H1 (cell line): ENCODE results near the gene PBX3. TPM values are rescaled to one million over a fixed set of nuclear protein-coding genes. Genes with fewer than 3 reads are reported as not detected.

Source experiments
- CTCF ChIA-PET: fragments of 300-600 bp; sonication (Branson Sonifier 250); formaldehyde crosslinking; loops from one replicate; lab custom pipeline; 2021; ENCODE audit not compliant: partially characterized antibody; lab: Charles Lee
- POLR2A ChIA-PET: fragments of 300-600 bp; sonication (Branson Sonifier 250); formaldehyde crosslinking; loops from one replicate; lab custom pipeline; 2021; ENCODE audit warnings: inconsistent platforms; ENCODE audit not compliant: partially characterized antibody; lab: Charles Lee
- DNase-seq, 2 experiments: peaks; one replicate each; pipeline versions ENCODE4 v3.0.0 to v3.0.0-alpha.2; 2010 to 2022; ENCODE audit warnings: low spot score in 2 of 2, low read depth in 1 of 2, mixed read lengths in 1 of 2
- FAIRE-seq: peaks from 2 replicates; lab custom pipeline; 2011; peaks lifted over from hg19 to GRCh38; lab: Jason Lieb, UNC
- H2AFZ ChIP-seq: 2 replicates; pipeline ENCODE4 v1.8.1; 2012; ENCODE audit warnings: low read length, inconsistent platforms
- H2AK5ac ChIP-seq: 2 replicates; pipeline ENCODE4 v1.6.1; 2013; ENCODE audit warnings: low read depth, low read length
- H2BK120ac ChIP-seq: replicated peaks from 2 replicates; pipeline ENCODE3; 2013; ENCODE audit warnings: low read depth, low read length, inconsistent platforms
- H2BK12ac ChIP-seq: 2 replicates; pipeline ENCODE4 v1.6.1; 2013; ENCODE audit warnings: low read depth, low read length
- H2BK15ac ChIP-seq: 2 replicates; pipeline ENCODE4 v1.6.1; 2013; ENCODE audit warnings: low read length
- H2BK20ac ChIP-seq: 2 replicates; pipeline ENCODE4 v1.6.1; 2013; ENCODE audit warnings: low read length
- H2BK5ac ChIP-seq: 2 replicates; pipeline ENCODE4 v1.6.1; 2013; ENCODE audit warnings: low read depth, low read length
- H3K14ac ChIP-seq: 2 replicates; pipeline ENCODE4 v1.6.1; 2013; ENCODE audit warnings: inconsistent platforms; ENCODE audit not compliant: insufficient read length
- H3K18ac ChIP-seq: 2 replicates; pipeline ENCODE4 v1.6.1; 2013; ENCODE audit warnings: low read length; ENCODE audit errors: extremely low read depth
- H3K23ac ChIP-seq: 2 replicates; pipeline ENCODE4 v1.6.1; 2013; ENCODE audit warnings: inconsistent platforms; ENCODE audit not compliant: insufficient read length
- H3K23me2 ChIP-seq: 2 replicates; pipeline ENCODE4 v1.6.1; 2013; ENCODE audit warnings: low read depth, low read length
- H3K27ac ChIP-seq: 2 replicates; pipeline ENCODE4 v1.6.1; 2011; ENCODE audit warnings: low read depth, low read length, inconsistent platforms
- H3K27me3 ChIP-seq, 4 experiments: replicated peaks in 1 of 4; 1 replicate in 1 of 4; 2 replicates in 3 of 4; pipeline versions ENCODE4 v1.6.1 to v1.8.1; 2011 to 2013; ENCODE audit warnings: low read length in 3 of 4, mild to moderate bottlenecking in 3 of 4, inconsistent platforms in 2 of 4, mixed read lengths in 2 of 4, moderate library complexity in 1 of 4; ENCODE audit not compliant: control insufficient read depth in 3 of 4, insufficient read depth in 3 of 4; ENCODE audit errors: extremely low read depth in 1 of 4
- H3K36me3 ChIP-seq, 4 experiments: 2 replicates each; pipeline versions ENCODE4 v1.6.1 to v1.8.1; 2011 to 2013; ENCODE audit warnings: mild to moderate bottlenecking in 4 of 4, low read length in 3 of 4, moderate library complexity in 2 of 4, control low read depth in 1 of 4, inconsistent platforms in 1 of 4; ENCODE audit not compliant: insufficient read depth in 4 of 4, control insufficient read depth in 2 of 4
- H3K4ac ChIP-seq: replicated peaks from 2 replicates; pipeline ENCODE3; 2013; ENCODE audit warnings: low read length, low read depth, mixed read lengths, inconsistent platforms; ENCODE audit not compliant: insufficient read length
- H3K4me1 ChIP-seq, 4 experiments: replicated peaks in 1 of 4; 1 replicate in 1 of 4; 2 replicates in 3 of 4; pipeline versions ENCODE4 v1.6.1 to v1.8.1; 2011 to 2013; ENCODE audit warnings: low read length in 3 of 4, inconsistent platforms in 2 of 4, mixed read lengths in 1 of 4; ENCODE audit not compliant: insufficient read depth in 4 of 4, control insufficient read depth in 3 of 4
- H3K4me2 ChIP-seq, 2 experiments: 2 replicates each; pipeline versions ENCODE4 v1.6.1 to v1.8.1; 2011 to 2013; ENCODE audit warnings: low read depth in 2 of 2, low read length in 2 of 2, control low read depth in 1 of 2, inconsistent platforms in 1 of 2, mild to moderate bottlenecking in 1 of 2; ENCODE audit not compliant: insufficient read depth in 1 of 2
- H3K4me3 ChIP-seq, 4 experiments: fragments of 200-600, 300-600 bp in 1 of 4; sonication (generic), shearing (Covaris generic), sonication (Bioruptor Twin) in 1 of 4; 2 replicates each; pipeline versions ENCODE4 v1.5.1 to v1.8.1; 2011 to 2016; ENCODE audit warnings: low read length in 4 of 4, low read depth in 3 of 4, control low read depth in 2 of 4, inconsistent platforms in 2 of 4, mild to moderate bottlenecking in 2 of 4, mixed read lengths in 1 of 4, moderate library complexity in 1 of 4; ENCODE audit not compliant: insufficient read depth in 2 of 4; ENCODE audit errors: extremely low read depth in 1 of 4
- H3K56ac ChIP-seq: replicated peaks from 2 replicates; pipeline ENCODE3; 2013; ENCODE audit warnings: low read depth, mild to moderate bottlenecking, mixed read lengths, low read length, inconsistent platforms; ENCODE audit not compliant: insufficient read length
- H3K79me1 ChIP-seq: 2 replicates; pipeline ENCODE4 v1.6.1; 2013; ENCODE audit warnings: low read depth, low read length, control low read depth
- H3K79me2 ChIP-seq, 2 experiments: 2 replicates each; pipeline versions ENCODE4 v1.6.1 to v1.8.1; 2012 to 2013; ENCODE audit warnings: low read length in 2 of 2, mild to moderate bottlenecking in 2 of 2, inconsistent platforms in 1 of 2; ENCODE audit not compliant: insufficient read depth in 2 of 2, control insufficient read depth in 1 of 2
- H3K9ac ChIP-seq, 4 experiments: replicated peaks in 1 of 4; 1 replicate in 1 of 4; 2 replicates in 3 of 4; pipeline versions ENCODE4 v1.6.1 to v1.8.1; 2011 to 2013; ENCODE audit warnings: low read depth in 3 of 4, low read length in 3 of 4, control low read depth in 2 of 4, mild to moderate bottlenecking in 2 of 4, moderate library complexity in 2 of 4, inconsistent platforms in 1 of 4; ENCODE audit errors: extremely low read depth in 1 of 4
- H3K9me3 ChIP-seq, 2 experiments: 2 replicates each; pipeline versions ENCODE4 v1.6.1 to v1.8.1; 2012 to 2013; ENCODE audit warnings: mild to moderate bottlenecking in 2 of 2, moderate library complexity in 2 of 2, control low read depth in 1 of 2, inconsistent platforms in 1 of 2, low read depth in 1 of 2, low read length in 1 of 2, mixed read lengths in 1 of 2; ENCODE audit not compliant: insufficient read depth in 2 of 2
- H4K20me1 ChIP-seq, 2 experiments: replicated peaks in 1 of 2; 2 replicates each; pipeline versions ENCODE3 to v1.8.1; 2011 to 2013; ENCODE audit warnings: inconsistent platforms in 2 of 2, low read length in 2 of 2, mild to moderate bottlenecking in 1 of 2; ENCODE audit not compliant: insufficient read depth in 2 of 2, control insufficient read depth in 1 of 2
- H4K5ac ChIP-seq: 2 replicates; pipeline ENCODE4 v1.6.1; 2013; ENCODE audit warnings: low read length, low read depth, mixed read lengths, inconsistent platforms; ENCODE audit not compliant: insufficient read length
- H4K8ac ChIP-seq: 2 replicates; pipeline ENCODE4 v1.8.0; 2013; ENCODE audit warnings: mild to moderate bottlenecking, moderate library complexity, low read length, inconsistent platforms; ENCODE audit not compliant: insufficient read depth; ENCODE audit errors: extremely low read depth
- H4K91ac ChIP-seq: replicated peaks from 2 replicates; pipeline ENCODE3; 2013; ENCODE audit warnings: low read length, mixed read lengths, inconsistent platforms; ENCODE audit not compliant: insufficient read length
- WGBS, 2 experiments: shearing (Covaris generic) in 1 of 2; methylation state at CpG; one replicate each; pipeline versions ENCODE4 v1.1.6 to v1.1.7; 2013 to 2015; ENCODE audit warnings: low lambda C conversion rate in 2 of 2, mixed read lengths in 2 of 2, inconsistent platforms in 1 of 2, low coverage in 1 of 2, missing lambda C conversion rate in 1 of 2; ENCODE audit not compliant: insufficient replicate concordance in 2 of 2, insufficient coverage in 1 of 2, insufficient read length in 1 of 2; ENCODE audit errors: extremely low coverage in 1 of 2, missing lambda C conversion rate in 1 of 2; 5-methylcytosine and 5-hydroxymethylcytosine counted together
- polyA plus RNA-seq, 7 experiments: library from polyadenylated mRNA; depleted of rRNA in 3 of 7; stranded (reverse) in 5 of 7; unstranded in 2 of 7; fragments of >200 nt in 5 of 7; fragments of 200-250 nt in 2 of 7; gene quantifications; 1 replicate in 5 of 7; 2 replicates in 1 of 7; 4 replicates in 1 of 7; pipeline versions ENCODE4 v1.2.1 to v1.2.3, GENCODE V29; 2011 to 2013; ENCODE audit warnings: missing spikeins in 2 of 7, mixed read lengths in 2 of 7
- total RNA-seq: library from RNA; stranded (reverse); fragmentation: NEBNext Ultra II Directional; extraction: Animal tissue kit (Norgen Biotek cat#: 25700); gene quantifications from 2 replicates; pipeline ENCODE4 v1.2.1, GENCODE V29; 2021

Gene PBX3
- total and polyA plus RNA-seq, 2 of the 8 experiments (the other 6 are each of a cell fraction or from before 2014, with no cell fraction given) = 22.7 to 44.3 TPM

DNA sequence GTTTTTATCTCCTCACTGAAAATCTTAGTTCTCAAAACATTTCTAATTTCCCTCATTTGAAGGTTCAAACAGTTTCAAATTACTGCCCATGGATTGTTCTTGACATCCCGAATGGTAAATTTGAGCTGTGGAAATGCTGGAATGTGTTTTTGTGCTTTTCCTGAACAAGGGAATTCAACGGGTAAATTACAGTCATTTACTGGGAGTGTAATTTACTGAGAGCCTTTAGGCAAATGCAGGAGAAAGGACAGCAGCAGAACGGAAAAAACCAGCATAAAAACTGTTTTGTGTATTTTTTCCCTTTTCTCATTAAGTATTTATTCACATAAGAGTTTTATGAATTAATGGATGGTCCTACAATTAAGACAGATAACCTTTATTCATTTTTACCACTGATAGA is 139.2 kb downstream of the PBX3 start:
- H2BK12ac ChIP-seq = no peak overlapping the region
- H3K4me2 ChIP-seq = no peak overlapping the region; a peak in 1 of 4 replicates
- no peak overlapping the region for H3K9ac ChIP-seq
- no peak overlapping the region for H3K18ac ChIP-seq
- H3K9me3 ChIP-seq = no peaks in the 10 kb centered on the region
- no peaks in the 10 kb centered on the region for H3K36me3 ChIP-seq
- H3K23me2 ChIP-seq = peaks cover 2% of the 10 kb centered on the region; the same call in 1 of the 2 replicates
- no peak overlapping the region for H4K8ac ChIP-seq
- 64% methylated on average over 3 of the region's 3 CpGs; no CpG with 5 or more reads in 1 of the 2 experiments for WGBS, 2 experiments
- H3K56ac ChIP-seq = no peak overlapping the region
- H2BK20ac ChIP-seq = no peak overlapping the region
- CTCF ChIA-PET = no interaction called here
- no peak overlapping the region for H3K27ac ChIP-seq
- no peak overlapping the region for H2AFZ ChIP-seq
- H3K79me1 ChIP-seq = no peaks in the 10 kb centered on the region
- H3K14ac ChIP-seq = no peak overlapping the region
- H2BK15ac ChIP-seq = no peak overlapping the region
- no peak overlapping the region for H3K4ac ChIP-seq
- DNase-seq = no peak
- H3K23ac ChIP-seq = no peak overlapping the region
- H3K27me3 ChIP-seq = no peaks in the 10 kb centered on the region
- POLR2A ChIA-PET = interaction anchor here (0.9 kb wide), 1 partner anchor 25 kb away, joined by 3 read pairs; no protein-coding TSS in a partner anchor
- no peak overlapping the region for H2BK5ac ChIP-seq
- H2AK5ac ChIP-seq = no peak overlapping the region
- no peak for FAIRE-seq
- peaks cover 0 to 71% of the 10 kb centered on the region in 2 experiments; a peak in 2 of 4 replicates for H3K79me2 ChIP-seq
- peaks cover 0 to 7% of the 10 kb centered on the region in 2 experiments for H4K20me1 ChIP-seq
- H3K4me1 ChIP-seq = peaks cover 5 to 27% (median 11%) of the 10 kb centered on the region in 4 experiments
- no peak overlapping the region for H2BK120ac ChIP-seq
- peak overlapping the region; percentile 44 for H4K5ac ChIP-seq
- no peak overlapping the region for H3K4me3 ChIP-seq
- no peak overlapping the region for H4K91ac ChIP-seq
